Measurements from ENCODE around the gene TMOD1. TPM values are rescaled to one million over a fixed set of nuclear protein-coding genes. Genes with fewer than 3 reads are reported as not detected.
"Not testable (repeated sequence)": the region's sequence is repeated elsewhere in the genome, so short reads cannot be mapped to it uniquely, and the experiment has no call there.

Gene TMOD1
- 10 to 100 TPM in 1 of 6 donors, 1 to 10 TPM in 5; 4.4 to 12.6 (median 8.8) TPM for total RNA-seq

- ATAC-seq (ENCODE audit: low FRiP score in 2 of 2): peak; percentile 70 to 91
- DNase-seq: peak; percentile 72 to 95
- Histone ChIP-seq H3K4me1 (peaks cover 12 to 19% (median 14%) of the 10 kb centered on the region in 4 donors), H3K4me3 (peak within 1 kb of the TSS; percentile 63 to 86 (median 85)), H3K27me3 (no peaks in the 10 kb centered on the region), H3K9me3 (no peaks in the 10 kb centered on the region), H3K27ac (peak within 1 kb of the TSS; percentile 55 to 73 (median 65)), H3K36me3 (peaks cover 0 to 3% (median under 1%) of the 10 kb centered on the region in 4 donors)
- TF ChIP-seq CTCF (IDR thresholded peaks at IDR 0.05) (peak in 2 of 6 experiments; percentile 11 to 33), POLR2A (IDR thresholded peaks at IDR 0.05) (no peak), POLR2AphosphoS5 (IDR thresholded peaks at IDR 0.05) (peak in 1 of 2 donors; percentile 22), EP300 (IDR thresholded peaks at IDR 0.05) (no peak)
- WGBS, 2 donors: 1 to 5% methylated on average over 21 to 41 of the region's 87 CpGs
These were observed at the start of gene TMOD1 for GRCh38 chr9:97501177-97501971. TSS of gene TMOD1 (plus strand) at chr9:97501666. CDS start at chr9:97524189, 22,523 bp downstream.

- not testable (repeated sequence) for DNase-seq; H3K4me3 ChIP-seq; H3K4me1 ChIP-seq; H3K27ac ChIP-seq; ATAC-seq (ENCODE audit: low FRiP score in 2 of 2); H3K9me3 ChIP-seq; H3K27me3 ChIP-seq
- 91 to 94% methylated on average over 3 of the region's 3 CpGs for WGBS, 2 donors
- peaks cover 0 to 14% (median 0%) of the 10 kb centered on the region in 4 donors for H3K36me3 ChIP-seq
These were observed 47.9 kb upstream of the TMOD1 start for GRCh38 chr9:97453573-97453972.

- H3K4me1 ChIP-seq; H3K4me3 ChIP-seq; H3K36me3 ChIP-seq; H3K27ac ChIP-seq; DNase-seq; ATAC-seq (ENCODE audit: low FRiP score in 2 of 2); H3K27me3 ChIP-seq; H3K9me3 ChIP-seq: not testable (repeated sequence)
These were observed 44.6 kb upstream of the TMOD1 start for GRCh38 chr9:97456841-97457240.

GRCh38 chr9:97459326-97459725, 42.1 kb upstream of the TMOD1 start:
- ATAC-seq (ENCODE audit: low FRiP score in 2 of 2): no peak
- TF ChIP-seq POLR2A (IDR thresholded peaks at IDR 0.05) (no peak), EP300 (IDR thresholded peaks at IDR 0.05) (no peak), CTCF (IDR thresholded peaks at IDR 0.05) (no peak), POLR2AphosphoS5 (IDR thresholded peaks at IDR 0.05) (no peak)
- no peak overlapping the region for H3K4me3 ChIP-seq

GRCh38 chr9:97462159-97462558, 39.3 kb upstream of the TMOD1 start:
- 91 to 96% methylated on average over 3 of the region's 3 CpGs for WGBS, 2 donors
- Histone ChIP-seq H3K4me3 (no peak overlapping the region), H3K36me3 (peaks cover 4 to 30% (median 6%) of the 10 kb centered on the region in 4 donors), H3K27me3 (no peaks in the 10 kb centered on the region), H3K4me1 (no peaks in the 10 kb centered on the region), H3K27ac (no peak overlapping the region), H3K9me3 (no peaks in the 10 kb centered on the region)
- no peak for ATAC-seq (ENCODE audit: low FRiP score in 2 of 2)
- TF ChIP-seq CTCF (IDR thresholded peaks at IDR 0.05) (no peak), EP300 (IDR thresholded peaks at IDR 0.05) (no peak), POLR2A (IDR thresholded peaks at IDR 0.05) (no peak), POLR2AphosphoS5 (IDR thresholded peaks at IDR 0.05) (no peak)
- no peak for DNase-seq

More at GRCh38 chr9:97459326-97459725, 42.1 kb upstream of the TMOD1 start:
- H3K36me3 ChIP-seq: peaks cover 0 to 9% (median 0%) of the 10 kb centered on the region in 4 donors
- DNase-seq: no peak
- no peaks in the 10 kb centered on the region for H3K4me1 ChIP-seq
- H3K27ac ChIP-seq: no peak overlapping the region
- no peaks in the 10 kb centered on the region for H3K27me3 ChIP-seq
- no peaks in the 10 kb centered on the region for H3K9me3 ChIP-seq

GRCh38 chr9:97462914-97463313, 38.6 kb upstream of the TMOD1 start:
- Histone ChIP-seq H3K36me3 (peaks cover 4 to 30% (median 6%) of the 10 kb centered on the region in 4 donors), H3K4me3 (no peak overlapping the region), H3K27me3 (no peaks in the 10 kb centered on the region), H3K4me1 (no peaks in the 10 kb centered on the region), H3K9me3 (no peaks in the 10 kb centered on the region), H3K27ac (no peak overlapping the region)
- TF ChIP-seq CTCF (IDR thresholded peaks at IDR 0.05): no peak
- TF ChIP-seq POLR2A (IDR thresholded peaks at IDR 0.05): no peak
- no peak for TF ChIP-seq EP300 (IDR thresholded peaks at IDR 0.05)
- TF ChIP-seq POLR2AphosphoS5 (IDR thresholded peaks at IDR 0.05): no peak
- 100% methylated on average over 1 of the region's 1 CpG for WGBS, 2 donors
- ATAC-seq (ENCODE audit: low FRiP score in 2 of 2): no peak
- DNase-seq: no peak
